GM12878 (cell line): ENCODE data around the gene PPEF1. TPM values are rescaled to one million over a fixed set of nuclear protein-coding genes. Genes with fewer than 3 reads are reported as not detected.
"Not testable (repeated sequence)": the region's sequence is repeated elsewhere in the genome, so short reads cannot be mapped to it uniquely, and the experiment has no call there.

ENCODE experiments used
- ATAC-seq: fragments of 200-7000 bp; cut with Tn5 transposase; 3 replicates; pipeline ENCODE4 v1.9.1; 2020; ENCODE audit warnings: mild to moderate bottlenecking, moderate library complexity
- BruUV-seq: library from RNA; stranded (reverse); fragments of 400-500 nt; replicated peaks from 2 replicates; lab custom pipeline; 2021; lab: Mats Ljungman, UMichigan
- CTCF ChIA-PET: fragments of 300-600 bp; sonication (Branson Sonifier 250); formaldehyde crosslinking; extraction: SDS; loops from one replicate; lab custom pipeline; 2021; ENCODE audit warnings: inconsistent platforms; lab: Yijun Ruan, JAX
- POLR2A ChIA-PET: fragments of 350-600 bp; formaldehyde crosslinking; extraction: SDS; loops from one replicate; lab custom pipeline; 2021; ENCODE audit warnings: inconsistent platforms; lab: Charles Lee
- RAD21 ChIA-PET: fragments of 300-600 bp; sonication (Branson Sonifier 250); formaldehyde crosslinking; loops from one replicate; lab custom pipeline; 2023; ENCODE audit warnings: antibody characterized with exemption; ENCODE audit not compliant: unreplicated experiment; lab: Charles Lee
- SMC1A ChIA-PET: fragments of 300-600 bp; sonication (Branson Sonifier 250); formaldehyde crosslinking; loops from one replicate; lab custom pipeline; 2023; ENCODE audit not compliant: unreplicated experiment, uncharacterized antibody; lab: Charles Lee
- DNase-seq: peaks from one replicate; pipeline ENCODE4 v3.0.0-alpha.2; 2011; ENCODE audit warnings: low read depth, low spot score
- FAIRE-seq: peaks from 3 replicates; lab custom pipeline; 2011; peaks lifted over from hg19 to GRCh38; lab: Jason Lieb, UNC
- H2AFZ ChIP-seq: 2 replicates; pipeline ENCODE4 v1.6.0; 2011; ENCODE audit warnings: low read depth, low read length, control low read depth; ENCODE audit not compliant: control insufficient read depth
- H3K27ac ChIP-seq: 2 replicates; pipeline ENCODE4 v1.5.1; 2011; ENCODE audit warnings: control low read depth; ENCODE audit not compliant: control insufficient read depth, insufficient read depth
- H3K27me3 ChIP-seq, 2 experiments: replicated peaks in 1 of 2; 2 replicates each; pipeline versions ENCODE4 v1.6.0 to v1.6.1; 2011; ENCODE audit warnings: low read length in 1 of 2; ENCODE audit not compliant: control insufficient read depth in 2 of 2, insufficient read depth in 2 of 2
- H3K36me3 ChIP-seq, 2 experiments: 2 replicates each; pipeline ENCODE4 v1.5.1; 2011; ENCODE audit warnings: low read length in 1 of 2; ENCODE audit not compliant: control insufficient read depth in 2 of 2, insufficient read depth in 2 of 2
- H3K4me1 ChIP-seq: 2 replicates; pipeline ENCODE4 v1.6.1; 2011; ENCODE audit warnings: mild to moderate bottlenecking, low read length, moderate library complexity, mixed read lengths; ENCODE audit not compliant: control insufficient read depth, insufficient read depth
- H3K4me2 ChIP-seq: 2 replicates; pipeline ENCODE4 v1.6.0; 2011; ENCODE audit warnings: control low read depth; ENCODE audit not compliant: control insufficient read depth, insufficient read depth
- H3K4me3 ChIP-seq: fragments of 200-600 bp; sonication (generic); 2 replicates; pipeline ENCODE4 v1.5.1; 2016
- H3K79me2 ChIP-seq: 2 replicates; pipeline ENCODE4 v1.6.0; 2011; ENCODE audit warnings: low read length; ENCODE audit not compliant: control insufficient read depth, insufficient read depth
- H3K9ac ChIP-seq: 2 replicates; pipeline ENCODE4 v1.8.0; 2011; ENCODE audit warnings: low read length, control low read depth, mixed read lengths; ENCODE audit not compliant: control insufficient read depth, insufficient read depth
- H3K9me3 ChIP-seq: replicated peaks from 3 replicates; pipeline ENCODE4 v1.5.1; 2011; ENCODE audit warnings: mild to moderate bottlenecking, low read length; ENCODE audit not compliant: control insufficient read depth, insufficient read depth
- H4K20me1 ChIP-seq: 2 replicates; pipeline ENCODE4 v1.6.0; 2011; ENCODE audit not compliant: control insufficient read depth, insufficient read depth
- SREBF1 ChIP-seq: IDR thresholded peaks from 2 replicates; pipeline ENCODE4 v1.6.1; 2012; ENCODE audit warnings: mild to moderate bottlenecking, low read length
- ZNF274 ChIP-seq: IDR thresholded peaks from one replicate; pipeline ENCODE4 v1.8.0; 2011; ENCODE audit not compliant: insufficient read length, insufficient read depth
- WGBS: methylation state at CpG from one replicate; pipeline ENCODE4 v1.1.6; 2016; ENCODE audit warnings: low lambda C conversion rate; ENCODE audit not compliant: insufficient replicate concordance, insufficient coverage; ENCODE audit errors: missing lambda C conversion rate; 5-methylcytosine and 5-hydroxymethylcytosine counted together
- in situ Hi-C: fragments of 300-500 bp; cut with MboI; formaldehyde crosslinking; loops from 9 replicates; pipeline ENCODE4 v1.14.3; 2018; ENCODE audit warnings: mixed read lengths
- intact Hi-C: fragments of 100-400 bp; cut with micrococcal nuclease; formaldehyde crosslinking; loops from one replicate; pipeline ENCODE4 v1.14.2; 2022; ENCODE audit not compliant: unreplicated experiment
- polyA plus RNA-seq, 11 experiments: library from polyadenylated mRNA; depleted of rRNA in 4 of 11; unstranded in 6 of 11; stranded (reverse) in 5 of 11; fragments of >200 nt; fragmentation: Nextera tagmentation in 4 of 11; fragmentation: Illumina TruSeq in 1 of 11; extraction: Ambion mirVana in 4 of 11; extraction: Trizol in 1 of 11; gene quantifications; 1 replicate in 1 of 11; 2 replicates in 10 of 11; pipeline versions ENCODE4 v1.2.1 to v1.2.3, GENCODE V29; 2011 to 2016; ENCODE audit warnings: inconsistent platforms in 2 of 11, missing spikeins in 2 of 11, low read depth in 1 of 11
- total RNA-seq, 4 experiments: library from RNA; depleted of rRNA in 3 of 4; stranded (reverse); fragments of >200 nt in 3 of 4; fragmentation: Illumina TruSeq in 1 of 4; extraction: Trizol in 1 of 4; gene quantifications; 2 replicates each; pipeline versions ENCODE4 v1.2.1 to v1.2.3, GENCODE V29; 2013 to 2021

PPEF1 gene
- total and polyA plus RNA-seq, 10 of the 15 experiments (the other 5 are each of a cell fraction or from before 2014, with no cell fraction given), result 0.24 to 2.2 (median 0.50) TPM

DNA sequence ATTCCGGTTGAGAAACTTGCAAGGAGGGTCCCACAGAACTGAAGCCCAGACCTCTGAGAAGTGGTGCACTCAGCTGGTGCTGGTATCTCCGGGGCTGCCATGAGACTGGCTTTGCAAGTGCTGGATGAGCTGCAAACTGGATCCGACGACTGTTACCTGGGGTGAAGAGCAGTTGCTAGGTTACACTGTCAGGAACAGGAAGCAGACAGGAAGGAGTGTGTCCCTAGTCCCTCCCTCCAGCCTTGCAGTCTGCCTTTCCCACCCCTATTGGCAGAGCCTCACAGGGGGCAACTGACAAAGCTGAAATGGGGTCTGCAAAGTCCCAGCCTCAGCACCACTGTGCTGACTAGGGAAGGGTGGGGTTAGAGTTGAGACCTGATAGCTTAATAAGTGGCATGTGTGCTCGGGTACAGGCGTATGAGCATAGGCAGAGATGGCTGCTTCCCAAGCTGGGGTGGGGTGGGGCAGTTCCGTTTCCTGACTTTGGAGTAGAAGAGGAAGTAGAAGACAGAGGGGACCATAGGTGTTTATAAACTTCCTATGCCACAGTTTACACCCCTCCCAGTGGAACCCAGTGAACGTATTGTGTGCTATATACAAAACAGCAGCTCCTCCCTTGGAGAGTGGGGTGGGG is 18.0 kb downstream of the PPEF1 start:
- intact Hi-C loops, result no loop called here
- CTCF ChIA-PET, result interaction anchor here (0.6 kb wide), 1 partner anchor 315 kb away, joined by 3 read pairs; no protein-coding TSS in a partner anchor

DNA sequence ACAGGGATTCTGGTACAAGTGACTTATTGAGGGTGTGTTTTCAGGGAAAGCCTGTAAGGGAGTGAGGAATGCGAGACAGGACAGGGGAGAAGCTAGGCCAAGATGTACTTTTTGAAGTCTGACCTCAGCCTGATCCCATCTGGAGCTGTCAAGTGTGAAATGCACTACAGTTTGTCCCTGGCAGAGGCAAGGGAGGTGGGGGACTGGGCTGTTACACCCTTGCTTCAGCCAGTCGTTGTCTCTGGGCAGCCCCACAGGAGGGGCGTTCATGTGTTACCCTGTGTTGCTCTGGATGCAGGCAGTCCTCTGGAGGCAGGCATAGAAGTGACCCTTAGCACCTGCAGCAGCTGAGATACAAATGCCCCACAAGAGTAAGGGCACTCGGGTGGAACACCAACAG is 25.8 kb downstream of the PPEF1 start:
- WGBS, result 12% methylated on average over 4 of the region's 4 CpGs
- no peaks in the 10 kb centered on the region for H4K20me1 ChIP-seq
- RAD21 ChIA-PET, result no interaction called here
- H3K4me1 ChIP-seq, result no peaks in the 10 kb centered on the region
- in situ Hi-C loops, result no loop called here
- CTCF ChIA-PET, result no interaction called here
- no peak overlapping the region for H3K4me3 ChIP-seq
- BruUV-seq, result no TSS peak
- no peaks in the 10 kb centered on the region for H3K79me2 ChIP-seq
- SMC1A ChIA-PET, result interaction anchor here (1.0 kb wide), 1 partner anchor 28 kb away, joined by 3 read pairs; no protein-coding TSS in a partner anchor
- intact Hi-C loops, result no loop called here
- DNase-seq (no peak), ATAC-seq (no peak), FAIRE-seq (no peak)
- no peak overlapping the region for H2AFZ ChIP-seq
- H3K27ac ChIP-seq, result no peak overlapping the region
- no peak overlapping the region for H3K4me2 ChIP-seq
- POLR2A ChIA-PET, result no interaction called here
- H3K9me3 ChIP-seq, result no peaks in the 10 kb centered on the region
- TF ChIP-seq SREBF1, result no peak
- no peaks in the 10 kb centered on the region for H3K27me3 ChIP-seq
- H3K36me3 ChIP-seq, result no peaks in the 10 kb centered on the region
- H3K9ac ChIP-seq, result no peak overlapping the region

More for the DNA sequence above, 18.0 kb downstream of the PPEF1 start:
- H3K27me3 ChIP-seq, result no peaks in the 10 kb centered on the region
- H3K27ac ChIP-seq, result no peak overlapping the region
- H3K4me1 ChIP-seq, result no peaks in the 10 kb centered on the region
- no peak for DNase-seq
- no peaks in the 10 kb centered on the region for H4K20me1 ChIP-seq
- no peak overlapping the region; the same call in 1 of the 2 replicates for H2AFZ ChIP-seq
- ATAC-seq, result no peak
- no peak for TF ChIP-seq ZNF274
- 52% methylated on average over 8 of the region's 8 CpGs for WGBS
- RAD21 ChIA-PET, result no interaction called here
- POLR2A ChIA-PET, result no interaction called here
- H3K9me3 ChIP-seq, result no peaks in the 10 kb centered on the region
- BruUV-seq, result no TSS peak
- in situ Hi-C loops, result no loop called here
- no peaks in the 10 kb centered on the region for H3K36me3 ChIP-seq
- SMC1A ChIA-PET, result interaction anchor here (0.9 to 1.1 kb wide), 2 partner anchors 10 to 137 kb away, joined by 3 to 4 read pairs; no protein-coding TSS in a partner anchor
- H3K4me3 ChIP-seq, result no peak overlapping the region
- no peak overlapping the region for H3K9ac ChIP-seq
- no peaks in the 10 kb centered on the region for H3K79me2 ChIP-seq
- H3K4me2 ChIP-seq, result no peak overlapping the region
- FAIRE-seq, result no peak

DNA sequence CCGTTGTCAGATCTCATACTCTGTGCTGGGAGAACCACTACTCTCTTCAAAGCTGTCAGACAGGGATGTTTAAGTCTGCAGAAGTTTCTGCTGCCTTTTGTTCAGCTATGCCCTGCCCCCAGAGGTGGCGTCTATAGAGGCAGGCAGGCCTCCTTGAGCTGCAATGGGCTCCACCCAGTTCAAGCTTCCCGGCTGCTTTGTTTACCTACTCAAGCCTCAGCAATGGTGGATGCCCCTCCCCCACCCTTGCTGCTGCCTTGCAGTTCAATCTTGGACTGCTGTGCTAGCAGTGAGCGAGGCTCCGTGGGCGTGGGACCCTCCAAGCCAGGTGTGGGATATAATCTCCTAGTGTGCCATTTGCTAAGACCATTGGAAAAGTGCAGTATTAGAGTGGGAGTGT is 32.2 kb downstream of the PPEF1 start:
- RAD21 ChIA-PET, H3K36me3 ChIP-seq, POLR2A ChIA-PET, H3K79me2 ChIP-seq, intact Hi-C loops, H3K4me3 ChIP-seq, CTCF ChIA-PET, DNase-seq, H3K27ac ChIP-seq, H3K4me1 ChIP-seq, H3K27me3 ChIP-seq, H3K9me3 ChIP-seq, ATAC-seq, H2AFZ ChIP-seq, FAIRE-seq, H3K9ac ChIP-seq, BruUV-seq, in situ Hi-C loops, H4K20me1 ChIP-seq, H3K4me2 ChIP-seq, SMC1A ChIA-PET: not testable (repeated sequence)
- WGBS, result 47% methylated on average over 6 of the region's 6 CpGs
